OCI-LY7 (cell line): ENCODE results near the gene CRHR1. TPM values are rescaled to one million over a fixed set of nuclear protein-coding genes. Genes with fewer than 3 reads are reported as not detected.
A peak's percentile ranks its signal among the peaks of the same experiment; 100 is the strongest.

ENCODE experiments used
- BruUV-seq: library from RNA; stranded (reverse); fragments of 400-500 nt; replicated peaks from 2 replicates; lab custom pipeline; 2021; lab: Mats Ljungman, UMichigan
- CTCF ChIA-PET: fragments of 300-600 bp; sonication (Branson Sonifier 250); formaldehyde crosslinking; loops from one replicate; lab custom pipeline; 2022; ENCODE audit warnings: antibody characterized with exemption; ENCODE audit not compliant: unreplicated experiment; lab: Charles Lee
- POLR2A ChIA-PET: fragments of 300-600 bp; sonication (Branson Sonifier 250); formaldehyde crosslinking; loops from one replicate; lab custom pipeline; 2022; ENCODE audit warnings: antibody characterized with exemption; lab: Charles Lee
- DNase-seq: peaks from one replicate; pipeline ENCODE4 v3.0.0-alpha.2; 2015; ENCODE audit warnings: low spot score
- H2AFZ ChIP-seq: fragments of 200-600 bp; sonication (generic), shearing (Covaris generic); 2 replicates; pipeline ENCODE4 v1.6.1; 2014; ENCODE audit warnings: mild to moderate bottlenecking, antibody characterized with exemption, low read length, moderate library complexity
- H3K27ac ChIP-seq: fragments of 200-600 bp; sonication (generic); 2 replicates; pipeline ENCODE4 v1.5.1; 2014; ENCODE audit warnings: mixed run types, low read depth, mild to moderate bottlenecking, moderate library complexity, low read length, inconsistent platforms; ENCODE audit not compliant: poor library complexity, severe bottlenecking
- H3K36me3 ChIP-seq: fragments of 200-600 bp; sonication (generic); 2 replicates; pipeline ENCODE4 v1.6.1; 2014; ENCODE audit warnings: mild to moderate bottlenecking, antibody characterized with exemption, low read length, moderate library complexity, mixed read lengths; ENCODE audit not compliant: insufficient read depth
- H3K4me1 ChIP-seq: fragments of 200-600 bp; sonication (generic); 2 replicates; pipeline ENCODE4 v1.5.1; 2014; ENCODE audit warnings: mild to moderate bottlenecking, low read length; ENCODE audit not compliant: insufficient read depth, poor library complexity, severe bottlenecking
- H3K4me2 ChIP-seq: fragments of 200-600 bp; sonication (generic); 2 replicates; pipeline ENCODE4 v1.6.1; 2014; ENCODE audit warnings: mild to moderate bottlenecking, low read length
- H3K4me3 ChIP-seq: fragments of 200-600 bp; sonication (generic); 2 replicates; pipeline ENCODE4 v1.5.1; 2014; ENCODE audit warnings: mild to moderate bottlenecking, low read depth, low read length; ENCODE audit not compliant: poor library complexity, severe bottlenecking
- H3K79me2 ChIP-seq: fragments of 200-600 bp; sonication (generic); 2 replicates; pipeline ENCODE4 v1.6.1; 2016; ENCODE audit warnings: low read depth, mild to moderate bottlenecking, low read length, moderate library complexity, mixed read lengths; ENCODE audit not compliant: insufficient read depth
- H3K9me2 ChIP-seq: fragments of 200-600 bp; sonication (generic); 2 replicates; pipeline ENCODE4 v1.6.1; 2016; ENCODE audit warnings: mild to moderate bottlenecking, low read length, mixed read lengths; ENCODE audit not compliant: insufficient read depth
- H3K9me3 ChIP-seq: fragments of 200-600 bp; sonication (generic); 2 replicates; pipeline ENCODE4 v1.6.1; 2014; ENCODE audit warnings: mild to moderate bottlenecking, mixed run types, low read length, mixed read lengths
- H4K20me1 ChIP-seq: fragments of 200-600 bp; sonication (generic); 2 replicates; pipeline ENCODE4 v1.6.1; 2014; ENCODE audit warnings: mild to moderate bottlenecking, antibody characterized with exemption, low read length, moderate library complexity, mixed read lengths; ENCODE audit not compliant: insufficient read depth
- EZH2phosphoT487 ChIP-seq: fragments of 200-600 bp; sonication (generic); IDR thresholded peaks from 2 replicates; pipeline ENCODE4 v1.6.1; 2018; ENCODE audit warnings: low read depth, borderline replicate concordance, mild to moderate bottlenecking, mixed run types, antibody characterized with exemption, low read length, moderate library complexity, mixed read lengths
- intact Hi-C: fragments of 100-400 bp; cut with micrococcal nuclease; formaldehyde crosslinking; loops from one replicate; pipeline ENCODE4 v1.10.0; 2022; ENCODE audit not compliant: unreplicated experiment
- total RNA-seq, 2 experiments: library from RNA; depleted of rRNA in 1 of 2; stranded (reverse); fragments of >200 nt in 1 of 2; shearing (Covaris generic) in 1 of 2; gene quantifications; 2 replicates each; pipeline ENCODE4 v1.2.3, GENCODE V29; 2014 to 2022
- TF ChIP-seq, protein P1 (sequence below): fragments of 200-600 bp; sonication (generic); conservative IDR thresholded peaks from 2 replicates; pipeline ENCODE4 v1.5.1; 2014; ENCODE audit warnings: mild to moderate bottlenecking, antibody characterized with exemption, low read length, moderate library complexity, mixed read lengths

The CRHR1 gene
- total RNA-seq, 2 experiments from 2014 or later, result not detected

DNA sequence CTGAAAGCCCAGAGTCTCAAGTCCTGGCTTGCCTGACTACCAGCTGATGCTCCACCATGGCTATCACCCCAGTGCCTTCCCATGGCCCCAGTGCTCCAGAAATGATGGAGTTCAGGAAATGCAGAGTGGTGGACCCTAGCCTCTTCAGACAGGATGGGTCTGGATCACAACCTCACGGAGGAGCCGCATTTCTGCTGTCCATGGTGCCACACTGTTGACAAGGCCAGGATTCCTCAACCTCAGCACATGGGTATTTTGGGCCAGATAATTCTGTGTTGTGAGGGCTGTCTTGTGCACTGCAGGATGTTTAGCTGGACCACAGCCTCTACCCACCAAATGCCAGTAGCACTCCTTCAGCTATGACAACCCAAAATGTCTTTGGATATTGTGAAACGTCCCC lies 6.7 kb upstream of the CRHR1 start:
- H3K4me2 ChIP-seq, result no peak overlapping the region
- no peaks in the 10 kb centered on the region for H3K9me2 ChIP-seq
- intact Hi-C loops, result no loop called here
- no peak overlapping the region for H3K27ac ChIP-seq
- no peak overlapping the region for H2AFZ ChIP-seq
- no peaks in the 10 kb centered on the region for H3K4me1 ChIP-seq
- H3K79me2 ChIP-seq, result no peaks in the 10 kb centered on the region
- no TSS peak for BruUV-seq
- no peaks in the 10 kb centered on the region for H3K36me3 ChIP-seq
- TF ChIP-seq, protein P1, sequence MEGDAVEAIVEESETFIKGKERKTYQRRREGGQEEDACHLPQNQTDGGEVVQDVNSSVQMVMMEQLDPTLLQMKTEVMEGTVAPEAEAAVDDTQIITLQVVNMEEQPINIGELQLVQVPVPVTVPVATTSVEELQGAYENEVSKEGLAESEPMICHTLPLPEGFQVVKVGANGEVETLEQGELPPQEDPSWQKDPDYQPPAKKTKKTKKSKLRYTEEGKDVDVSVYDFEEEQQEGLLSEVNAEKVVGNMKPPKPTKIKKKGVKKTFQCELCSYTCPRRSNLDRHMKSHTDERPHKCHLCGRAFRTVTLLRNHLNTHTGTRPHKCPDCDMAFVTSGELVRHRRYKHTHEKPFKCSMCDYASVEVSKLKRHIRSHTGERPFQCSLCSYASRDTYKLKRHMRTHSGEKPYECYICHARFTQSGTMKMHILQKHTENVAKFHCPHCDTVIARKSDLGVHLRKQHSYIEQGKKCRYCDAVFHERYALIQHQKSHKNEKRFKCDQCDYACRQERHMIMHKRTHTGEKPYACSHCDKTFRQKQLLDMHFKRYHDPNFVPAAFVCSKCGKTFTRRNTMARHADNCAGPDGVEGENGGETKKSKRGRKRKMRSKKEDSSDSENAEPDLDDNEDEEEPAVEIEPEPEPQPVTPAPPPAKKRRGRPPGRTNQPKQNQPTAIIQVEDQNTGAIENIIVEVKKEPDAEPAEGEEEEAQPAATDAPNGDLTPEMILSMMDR, result no peak
- TF ChIP-seq EZH2phosphoT487, result no peak
- ChIA-PET CTCF (no interaction called here), POLR2A (interaction anchor here (0.7 kb wide), 1 partner anchor 70 kb away, joined by 5 read pairs; no protein-coding TSS in a partner anchor)
- no peak overlapping the region for H3K4me3 ChIP-seq
- DNase-seq, result no peak
- no peaks in the 10 kb centered on the region for H4K20me1 ChIP-seq
- H3K9me3 ChIP-seq, result no peaks in the 10 kb centered on the region

DNA sequence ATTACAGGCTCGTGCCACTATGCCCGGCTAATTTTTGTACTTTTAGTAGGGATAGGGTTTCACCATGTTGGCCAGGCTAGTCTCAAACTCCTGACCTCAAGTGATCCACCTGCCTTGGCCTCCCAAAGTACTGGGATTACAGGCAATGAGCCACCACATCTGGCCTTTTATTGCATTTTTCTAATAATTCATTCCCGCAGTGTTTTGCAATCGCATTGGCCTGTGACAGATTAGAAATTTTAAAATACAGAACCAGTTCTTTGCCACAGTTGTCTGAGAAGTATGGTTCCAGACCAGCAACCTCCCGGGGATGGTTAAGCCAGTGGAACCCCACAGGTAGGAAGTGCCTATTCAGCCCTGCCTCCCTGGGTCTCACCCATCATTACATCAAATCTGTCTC lies 3.2 kb upstream of the CRHR1 start:
- Histone ChIP-seq H3K9me2 (no peaks in the 10 kb centered on the region), H3K79me2 (no peaks in the 10 kb centered on the region), H3K4me3 (no peak overlapping the region), H3K27ac (no peak overlapping the region), H4K20me1 (no peaks in the 10 kb centered on the region), H3K9me3 (no peaks in the 10 kb centered on the region), H3K36me3 (no peaks in the 10 kb centered on the region), H3K4me1 (no peaks in the 10 kb centered on the region), H2AFZ (no peak overlapping the region), H3K4me2 (no peak overlapping the region)
- BruUV-seq, result no TSS peak
- TF ChIP-seq EZH2phosphoT487, result no peak
- TF ChIP-seq, protein P1, result no peak
- intact Hi-C loops, result no loop called here
- POLR2A ChIA-PET, result no interaction called here
- no peak for DNase-seq
- CTCF ChIA-PET, result no interaction called here

DNA sequence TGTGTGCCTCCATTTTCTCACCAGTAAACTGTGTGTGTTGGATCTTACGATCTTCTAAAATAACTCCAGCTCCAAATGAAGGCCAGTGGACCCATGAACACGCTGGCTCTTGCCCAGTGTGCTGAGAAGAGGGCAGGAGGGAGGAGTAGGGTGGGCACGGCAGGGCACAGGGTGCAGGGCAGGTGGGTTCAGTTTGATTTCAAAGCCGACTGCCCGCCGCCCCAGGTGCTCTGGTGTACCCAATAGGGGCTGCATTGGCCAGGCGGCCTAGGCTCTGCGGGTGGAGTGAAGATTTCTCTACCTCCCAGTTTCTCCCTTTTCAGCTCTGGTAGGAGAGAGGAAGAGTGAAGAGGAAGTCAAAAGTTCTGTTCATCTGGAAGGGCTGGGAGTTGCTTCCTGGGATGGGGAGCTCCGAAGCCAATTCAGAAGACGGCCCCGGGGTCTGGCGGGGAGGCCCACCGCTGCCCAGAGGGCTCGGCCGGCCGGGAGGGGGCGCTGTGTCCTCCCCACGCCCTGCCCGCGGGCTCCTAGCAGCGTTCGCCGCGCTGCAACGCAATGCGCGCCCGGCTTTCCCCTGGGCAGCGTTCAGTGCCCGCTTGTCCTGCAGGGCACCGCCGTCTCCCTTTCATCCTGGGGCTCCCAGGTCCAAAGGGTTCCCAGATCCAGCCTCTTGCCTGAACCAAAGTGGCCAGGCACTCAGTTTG lies 1.1 kb upstream of the CRHR1 start:
- intact Hi-C loops, result no loop called here
- no peaks in the 10 kb centered on the region for H4K20me1 ChIP-seq
- H3K4me2 ChIP-seq, result no peak overlapping the region
- BruUV-seq, result no TSS peak
- ChIA-PET POLR2A (no interaction called here), CTCF (no interaction called here)
- H3K9me3 ChIP-seq, result no peaks in the 10 kb centered on the region
- no peaks in the 10 kb centered on the region for H3K9me2 ChIP-seq
- H3K4me3 ChIP-seq, result no peak overlapping the region
- H3K4me1 ChIP-seq, result no peaks in the 10 kb centered on the region
- TF ChIP-seq, protein P1, result 0 out of 2 replicates have a peak, but pooled peaks have one; percentile 34
- TF ChIP-seq EZH2phosphoT487, result no peak
- H2AFZ ChIP-seq, result no peak overlapping the region
- no peaks in the 10 kb centered on the region for H3K79me2 ChIP-seq
- no peak overlapping the region for H3K27ac ChIP-seq
- H3K36me3 ChIP-seq, result no peaks in the 10 kb centered on the region
- no peak for DNase-seq
